ENCODE results near the gene KCNN1.

DNA sequence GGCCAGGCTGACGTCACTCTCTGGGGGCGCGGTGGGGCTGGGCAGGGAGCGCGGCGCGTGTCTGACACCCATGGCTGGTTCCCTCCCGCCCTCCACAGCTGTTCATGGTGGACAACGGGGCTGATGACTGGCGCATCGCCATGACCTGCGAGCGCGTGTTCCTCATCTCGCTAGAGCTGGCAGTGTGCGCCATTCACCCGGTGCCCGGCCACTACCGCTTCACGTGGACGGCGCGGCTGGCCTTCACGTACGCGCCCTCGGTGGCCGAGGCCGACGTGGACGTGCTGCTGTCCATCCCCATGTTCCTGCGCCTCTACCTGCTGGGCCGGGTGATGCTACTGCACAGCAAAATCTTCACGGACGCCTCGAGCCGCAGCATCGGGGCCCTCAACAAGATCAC, 14.7 kb downstream of the KCNN1 start:
- no peak for TF ChIP-seq CTCF (IDR thresholded peaks at IDR 0.05)
- TF ChIP-seq EZH2phosphoT487 (IDR thresholded peaks at IDR 0.05), result no peak
